Measurements from ENCODE around the gene ZBTB20. TPM values are rescaled to one million over a fixed set of nuclear protein-coding genes. Genes with fewer than 3 reads are reported as not detected.
A peak's percentile ranks its signal among the peaks of the same experiment; 100 is the strongest.

The ZBTB20 gene
- total RNA-seq, 1 donor from 2014 or later = 62.0 TPM

- Histone ChIP-seq H3K27me3 (ENCODE audit: low read depth) (no peaks in the 10 kb centered on the region), H3K4me3 (peak overlapping the region; percentile 64), H3K4me1 (peaks cover 85% of the 10 kb centered on the region), H3K9me3 (replicated peaks) (no peaks in the 10 kb centered on the region), H3K36me3 (no peaks in the 10 kb centered on the region), H3K27ac (replicated peaks) (peak overlapping the region; percentile 88)
- intact Hi-C loops (cut with micrococcal nuclease) = loop anchor here (5.0 to 10.0 kb wide), 2 partner anchors 37 to 170 kb away; no protein-coding TSS in a partner anchor
- DNase-seq = no peak
- TF ChIP-seq, protein P1, sequence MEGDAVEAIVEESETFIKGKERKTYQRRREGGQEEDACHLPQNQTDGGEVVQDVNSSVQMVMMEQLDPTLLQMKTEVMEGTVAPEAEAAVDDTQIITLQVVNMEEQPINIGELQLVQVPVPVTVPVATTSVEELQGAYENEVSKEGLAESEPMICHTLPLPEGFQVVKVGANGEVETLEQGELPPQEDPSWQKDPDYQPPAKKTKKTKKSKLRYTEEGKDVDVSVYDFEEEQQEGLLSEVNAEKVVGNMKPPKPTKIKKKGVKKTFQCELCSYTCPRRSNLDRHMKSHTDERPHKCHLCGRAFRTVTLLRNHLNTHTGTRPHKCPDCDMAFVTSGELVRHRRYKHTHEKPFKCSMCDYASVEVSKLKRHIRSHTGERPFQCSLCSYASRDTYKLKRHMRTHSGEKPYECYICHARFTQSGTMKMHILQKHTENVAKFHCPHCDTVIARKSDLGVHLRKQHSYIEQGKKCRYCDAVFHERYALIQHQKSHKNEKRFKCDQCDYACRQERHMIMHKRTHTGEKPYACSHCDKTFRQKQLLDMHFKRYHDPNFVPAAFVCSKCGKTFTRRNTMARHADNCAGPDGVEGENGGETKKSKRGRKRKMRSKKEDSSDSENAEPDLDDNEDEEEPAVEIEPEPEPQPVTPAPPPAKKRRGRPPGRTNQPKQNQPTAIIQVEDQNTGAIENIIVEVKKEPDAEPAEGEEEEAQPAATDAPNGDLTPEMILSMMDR (IDR thresholded peaks at IDR 0.05; ENCODE audit: borderline replicate concordance) = no peak
Measured at GRCh38 chr3:114454551-114455251, 692.4 kb downstream of the ZBTB20 start.

DNA sequence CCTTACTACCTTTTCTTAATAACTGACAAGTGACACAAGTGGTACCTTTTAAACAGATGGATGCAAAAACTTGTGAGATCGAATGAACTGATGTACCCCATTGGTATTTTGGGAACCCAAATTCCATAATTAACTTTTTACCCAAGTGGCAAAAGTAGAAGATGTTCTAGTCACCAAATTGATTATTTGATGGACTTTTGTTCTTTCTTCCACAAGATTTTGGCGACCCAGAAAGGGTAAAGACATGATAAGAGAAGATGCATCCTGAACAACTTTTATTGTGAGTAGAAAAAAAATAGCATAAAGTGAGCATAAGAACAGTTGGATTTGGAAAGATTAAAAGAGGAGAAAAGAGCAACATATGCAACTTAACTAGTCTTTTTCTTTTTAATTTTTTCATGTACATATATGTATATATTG lies 693.7 kb downstream of the ZBTB20 start:
- DNase-seq = no peak
- H3K9me3 ChIP-seq (replicated peaks) = no peaks in the 10 kb centered on the region
- H3K27ac ChIP-seq (replicated peaks) = peak overlapping the region; percentile 88
- intact Hi-C loops (cut with micrococcal nuclease) = loop anchor here (5.0 to 10.0 kb wide), 2 partner anchors 36 to 171 kb away; no protein-coding TSS in a partner anchor
- TF ChIP-seq, protein P1 (IDR thresholded peaks at IDR 0.05; ENCODE audit: borderline replicate concordance) = no peak
- H3K4me1 ChIP-seq = peaks cover 85% of the 10 kb centered on the region
- peak overlapping the region; percentile 64 for H3K4me3 ChIP-seq
- no peaks in the 10 kb centered on the region for H3K27me3 ChIP-seq (ENCODE audit: low read depth)
- no peaks in the 10 kb centered on the region for H3K36me3 ChIP-seq

DNA sequence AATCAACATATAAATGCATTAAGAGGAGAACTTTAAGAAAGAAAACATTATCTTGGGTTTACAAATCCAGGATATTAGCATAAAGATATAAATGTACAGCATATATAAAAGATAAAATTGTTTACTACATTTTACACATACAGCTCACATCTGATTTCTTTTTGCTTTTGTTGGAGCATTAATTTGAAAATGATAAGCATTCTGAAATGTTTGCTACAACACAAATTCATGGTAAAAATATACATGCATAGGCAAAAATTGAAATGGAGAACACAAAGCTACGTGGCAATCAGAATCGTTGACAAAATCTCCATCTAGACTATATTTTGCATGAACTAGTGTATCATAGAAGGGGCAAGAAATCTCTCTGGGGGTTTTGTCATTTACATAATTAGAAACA lies 694.2 kb downstream of the ZBTB20 start:
- Histone ChIP-seq H3K27ac (replicated peaks) (peak overlapping the region; percentile 88), H3K4me3 (peak overlapping the region; percentile 64), H3K27me3 (ENCODE audit: low read depth) (no peaks in the 10 kb centered on the region), H3K36me3 (no peaks in the 10 kb centered on the region), H3K9me3 (replicated peaks) (no peaks in the 10 kb centered on the region), H3K4me1 (peaks cover 85% of the 10 kb centered on the region)
- intact Hi-C loops (cut with micrococcal nuclease) = loop anchor here (5.0 to 10.0 kb wide), 2 partner anchors 36 to 172 kb away; no protein-coding TSS in a partner anchor
- TF ChIP-seq, protein P1 (IDR thresholded peaks at IDR 0.05; ENCODE audit: borderline replicate concordance) = no peak
- no peak for DNase-seq

DNA sequence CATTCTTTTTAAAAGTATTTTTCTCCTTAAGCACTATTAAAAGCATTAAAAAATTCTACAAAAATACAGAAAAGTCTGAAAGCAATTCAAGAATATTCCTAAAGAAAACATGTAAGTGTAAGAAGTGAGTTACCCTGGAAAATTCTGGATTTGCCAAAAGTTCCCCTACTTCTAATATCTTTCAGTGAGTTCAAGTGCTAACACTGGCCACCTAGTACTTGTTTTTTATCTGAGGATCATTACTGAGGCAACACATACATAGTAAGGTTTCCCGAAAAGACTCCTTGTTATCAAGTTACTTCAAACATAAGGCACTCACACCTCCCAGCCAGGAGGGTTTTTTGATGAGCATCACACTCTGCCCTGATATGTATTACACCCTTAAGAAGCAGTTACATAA lies 694.8 kb downstream of the ZBTB20 start:
- TF ChIP-seq, protein P1 (IDR thresholded peaks at IDR 0.05; ENCODE audit: borderline replicate concordance) = no peak
- Histone ChIP-seq H3K27ac (replicated peaks) (peak overlapping the region; percentile 88), H3K36me3 (no peaks in the 10 kb centered on the region), H3K27me3 (ENCODE audit: low read depth) (no peaks in the 10 kb centered on the region), H3K4me3 (peak overlapping the region; percentile 55), H3K9me3 (replicated peaks) (no peaks in the 10 kb centered on the region), H3K4me1 (peaks cover 88% of the 10 kb centered on the region)
- DNase-seq = no peak
- intact Hi-C loops (cut with micrococcal nuclease) = loop anchor here (5.0 to 10.0 kb wide), 2 partner anchors 35 to 173 kb away; no protein-coding TSS in a partner anchor

DNA sequence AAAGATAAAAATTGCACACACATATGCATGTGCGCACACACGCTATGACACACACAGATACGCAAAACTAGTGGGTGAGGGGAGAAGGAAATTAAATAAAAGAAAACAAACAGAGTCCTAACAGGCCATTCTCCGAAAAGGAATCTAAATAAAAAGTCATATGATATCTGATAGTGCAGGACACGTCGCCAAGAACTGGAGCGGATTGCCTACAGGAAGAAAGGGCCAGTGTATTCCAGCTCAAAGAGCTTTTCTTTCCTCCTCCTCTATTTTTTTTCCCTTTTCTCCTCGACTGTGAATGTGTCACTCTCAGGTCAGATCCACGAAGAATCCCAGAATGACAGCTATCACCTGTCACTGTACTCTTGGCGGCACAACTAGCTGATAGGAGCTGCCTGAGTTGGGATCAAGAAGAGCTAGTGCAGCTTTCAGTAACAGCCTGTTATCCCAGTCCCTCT lies 695.5 kb downstream of the ZBTB20 start:
- H3K36me3 ChIP-seq = no peaks in the 10 kb centered on the region
- no peaks in the 10 kb centered on the region for H3K27me3 ChIP-seq (ENCODE audit: low read depth)
- intact Hi-C loops (cut with micrococcal nuclease) = loop anchor here (5.0 to 10.0 kb wide), 2 partner anchors 34 to 173 kb away; no protein-coding TSS in a partner anchor
- TF ChIP-seq, protein P1 (IDR thresholded peaks at IDR 0.05; ENCODE audit: borderline replicate concordance) = no peak
- H3K4me3 ChIP-seq = peak overlapping the region; percentile 55
- peak; percentile 23 for DNase-seq
- peaks cover 94% of the 10 kb centered on the region for H3K4me1 ChIP-seq
- H3K27ac ChIP-seq (replicated peaks) = peak overlapping the region; percentile 88
- no peaks in the 10 kb centered on the region for H3K9me3 ChIP-seq (replicated peaks)
